ENCODE results near the gene CGA.

The CGA gene

GRCh38 chr6:87118054-87118453, 23.1 kb upstream of the CGA start:
- no peak for DNase-seq (ENCODE audit: low spot score)
- no peak for TF ChIP-seq CTCF (IDR thresholded peaks at IDR 0.05; ENCODE audit: extremely low read depth, missing control alignments)

GRCh38 chr6:87116922-87117321, 22.0 kb upstream of the CGA start:
- TF ChIP-seq CTCF (IDR thresholded peaks at IDR 0.05; ENCODE audit: extremely low read depth, missing control alignments), result no peak
- DNase-seq (ENCODE audit: low spot score), result no peak

- DNase-seq (ENCODE audit: low spot score), result peak; percentile 59
- no peak for TF ChIP-seq CTCF (IDR thresholded peaks at IDR 0.05; ENCODE audit: extremely low read depth, missing control alignments)
Measured at GRCh38 chr6:87115402-87116135, 20.7 kb upstream of the CGA start.

DNA sequence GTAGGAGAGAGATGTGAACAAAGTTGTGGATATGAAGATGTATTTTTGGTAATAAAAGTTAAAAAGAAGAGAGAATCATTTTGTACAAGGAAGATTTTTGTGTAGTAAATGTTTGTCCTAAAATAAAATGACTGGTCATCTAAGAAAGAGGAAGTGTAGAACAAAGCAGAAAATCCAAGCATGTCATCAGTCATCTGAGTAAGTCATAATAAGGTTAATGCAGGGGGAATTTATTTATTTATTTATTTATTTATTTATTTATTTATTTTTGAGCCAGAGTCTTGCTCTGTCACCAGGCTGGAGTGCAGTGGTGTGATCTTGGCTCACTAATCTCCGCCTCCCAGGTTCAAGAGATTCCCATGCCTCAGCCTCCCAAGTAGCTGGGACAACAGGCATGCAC, 15.7 kb upstream of the CGA start:
- no peak for DNase-seq (ENCODE audit: low spot score)
- no peak for TF ChIP-seq CTCF (IDR thresholded peaks at IDR 0.05; ENCODE audit: extremely low read depth, missing control alignments)

DNA sequence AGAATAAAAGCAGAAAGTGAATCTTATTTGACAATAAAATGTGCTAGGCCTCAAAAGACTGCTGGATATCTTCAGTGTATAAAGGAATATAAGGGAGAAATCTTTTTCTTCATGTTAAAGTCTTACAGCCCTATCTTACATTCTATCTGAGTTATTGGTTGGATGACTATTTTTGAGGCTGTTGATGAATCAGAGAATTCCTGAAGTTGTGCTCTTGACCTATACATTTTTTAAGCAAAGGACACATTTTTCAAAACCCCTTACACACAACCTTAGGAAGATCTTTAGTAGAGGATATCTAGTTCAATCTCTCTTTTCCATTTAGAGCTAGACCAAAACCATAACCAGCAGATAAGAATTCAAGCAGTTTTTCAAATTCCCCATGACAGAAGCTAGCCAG, 10.9 kb upstream of the CGA start:
- no peak for DNase-seq (ENCODE audit: low spot score)
- no peak for TF ChIP-seq CTCF (IDR thresholded peaks at IDR 0.05; ENCODE audit: extremely low read depth, missing control alignments)

- no peak for TF ChIP-seq CTCF (IDR thresholded peaks at IDR 0.05; ENCODE audit: extremely low read depth, missing control alignments)
- no peak for DNase-seq (ENCODE audit: low spot score)
Measured at GRCh38 chr6:87104667-87105066, 9.8 kb upstream of the CGA start.

DNA sequence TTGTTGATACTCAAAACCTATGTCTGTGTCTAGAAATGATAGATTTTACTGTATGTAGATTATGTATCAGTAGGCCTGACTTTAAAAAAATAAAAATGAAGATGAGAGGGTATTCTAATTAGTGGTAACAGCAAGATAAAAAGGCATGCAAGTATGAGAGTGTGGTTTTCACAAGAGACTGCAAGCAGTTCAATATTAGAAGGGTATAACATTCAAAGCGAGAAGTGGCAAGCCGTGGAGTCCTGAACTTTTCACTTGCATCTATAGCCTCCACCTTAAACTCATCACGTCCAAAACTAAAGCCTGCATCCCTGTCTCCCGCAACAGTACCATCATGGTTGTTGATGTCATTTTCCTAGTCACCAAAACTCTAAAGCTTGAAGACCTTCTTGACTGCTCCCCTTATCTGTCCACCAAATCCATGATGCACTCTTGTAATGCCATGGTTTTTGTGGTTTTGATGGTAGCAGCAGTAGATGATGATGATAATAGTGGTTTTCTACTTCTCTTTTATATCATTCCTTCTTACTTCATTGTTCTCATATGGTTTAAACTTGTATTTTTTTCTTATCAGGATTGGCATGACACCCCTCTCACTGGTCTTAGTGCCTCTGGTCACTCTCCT, 9.2 kb upstream of the CGA start:
- no peak for TF ChIP-seq CTCF (IDR thresholded peaks at IDR 0.05; ENCODE audit: extremely low read depth, missing control alignments)
- DNase-seq (ENCODE audit: low spot score), result no peak
